Upper lobe of right lung (tissue), 1 donor: Measurements from ENCODE around the gene GULP1. TPM values are rescaled to one million over a fixed set of nuclear protein-coding genes. Genes with fewer than 3 reads are reported as not detected.
A peak's percentile ranks its signal among the peaks of the same experiment; 100 is the strongest.
"Not testable (repeated sequence)": the region's sequence is repeated elsewhere in the genome, so short reads cannot be mapped to it uniquely, and the experiment has no call there.

Source experiments
- ATAC-seq: fragments of 200-7000 bp; cut with Tn5 transposase; one replicate; pipeline ENCODE4 v1.9.1; 2020; ENCODE audit warnings: mild to moderate bottlenecking, moderate library complexity
- DNase-seq: peaks from one replicate; pipeline ENCODE4 v3.0.0-alpha.2; 2020
- H3K27ac ChIP-seq: fragments of 200-600 bp; one replicate; pipeline ENCODE4 v1.8.0; 2022
- H3K27me3 ChIP-seq: fragments of 200-600 bp; one replicate; pipeline ENCODE4 v1.8.0; 2022; ENCODE audit warnings: mild to moderate bottlenecking
- H3K36me3 ChIP-seq: fragments of 200-600 bp; one replicate; pipeline ENCODE4 v1.8.0; 2022
- H3K4me1 ChIP-seq: fragments of 200-600 bp; one replicate; pipeline ENCODE4 v1.8.0; 2022
- H3K4me3 ChIP-seq: fragments of 200-600 bp; one replicate; pipeline ENCODE4 v1.8.0; 2022; ENCODE audit warnings: mild to moderate bottlenecking
- H3K9me3 ChIP-seq: fragments of 200-600 bp; one replicate; pipeline ENCODE4 v1.8.0; 2022
- intact Hi-C: fragments of 100-400 bp; cut with DNase I; formaldehyde crosslinking; loops from one replicate; pipeline ENCODE4 v1.11.0; 2022
- total RNA-seq: library from RNA; stranded (reverse); fragmentation: NEBNext Ultra II Directional; extraction: Animal tissue kit (Norgen Biotek cat#: 25700); gene quantifications from one replicate; pipeline ENCODE4 v1.2.1, GENCODE V29; 2021
- TF ChIP-seq, protein P1 (sequence below): fragments of 200-600 bp; IDR thresholded peaks from one replicate; pipeline ENCODE4 v1.8.0; 2022; ENCODE audit warnings: antibody characterized with exemption
- donor health status: DM: no; HTN: yes; CAD: no; lungs with severe emphysema.

Gene GULP1
- total RNA-seq, 1 donor from 2014 or later = 30.6 TPM

DNA sequence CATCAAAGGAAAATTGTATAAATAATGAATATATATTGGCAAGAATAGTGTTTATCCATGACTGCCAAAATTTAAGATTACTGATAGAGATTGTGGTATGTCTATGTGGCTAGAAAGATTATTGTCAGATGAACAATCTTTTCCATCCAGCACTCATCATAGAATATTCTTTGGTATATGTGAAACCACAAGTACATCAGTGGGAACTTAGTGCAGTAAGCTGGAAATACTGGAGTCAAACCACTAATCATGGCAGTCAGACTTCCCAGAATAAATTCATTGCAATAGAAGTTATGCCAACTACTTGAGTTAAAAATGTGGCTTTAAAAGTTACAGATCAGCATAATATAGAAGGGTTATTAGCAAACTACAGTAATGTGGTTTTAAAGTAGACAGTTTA, 310.3 kb downstream of the GULP1 start:
- no peak for ATAC-seq
- H3K4me3 ChIP-seq = no peak overlapping the region
- no peaks in the 10 kb centered on the region for H3K27me3 ChIP-seq
- H3K9me3 ChIP-seq = no peaks in the 10 kb centered on the region
- no peak overlapping the region for H3K27ac ChIP-seq
- TF ChIP-seq, protein P1, sequence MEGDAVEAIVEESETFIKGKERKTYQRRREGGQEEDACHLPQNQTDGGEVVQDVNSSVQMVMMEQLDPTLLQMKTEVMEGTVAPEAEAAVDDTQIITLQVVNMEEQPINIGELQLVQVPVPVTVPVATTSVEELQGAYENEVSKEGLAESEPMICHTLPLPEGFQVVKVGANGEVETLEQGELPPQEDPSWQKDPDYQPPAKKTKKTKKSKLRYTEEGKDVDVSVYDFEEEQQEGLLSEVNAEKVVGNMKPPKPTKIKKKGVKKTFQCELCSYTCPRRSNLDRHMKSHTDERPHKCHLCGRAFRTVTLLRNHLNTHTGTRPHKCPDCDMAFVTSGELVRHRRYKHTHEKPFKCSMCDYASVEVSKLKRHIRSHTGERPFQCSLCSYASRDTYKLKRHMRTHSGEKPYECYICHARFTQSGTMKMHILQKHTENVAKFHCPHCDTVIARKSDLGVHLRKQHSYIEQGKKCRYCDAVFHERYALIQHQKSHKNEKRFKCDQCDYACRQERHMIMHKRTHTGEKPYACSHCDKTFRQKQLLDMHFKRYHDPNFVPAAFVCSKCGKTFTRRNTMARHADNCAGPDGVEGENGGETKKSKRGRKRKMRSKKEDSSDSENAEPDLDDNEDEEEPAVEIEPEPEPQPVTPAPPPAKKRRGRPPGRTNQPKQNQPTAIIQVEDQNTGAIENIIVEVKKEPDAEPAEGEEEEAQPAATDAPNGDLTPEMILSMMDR = no peak
- DNase-seq = no peak
- H3K4me1 ChIP-seq = peaks cover 4% of the 10 kb centered on the region
- intact Hi-C loops = no loop called here
- no peaks in the 10 kb centered on the region for H3K36me3 ChIP-seq

- intact Hi-C loops = no loop called here
- ATAC-seq = no peak
- TF ChIP-seq, protein P1 = no peak
- Histone ChIP-seq H3K9me3 (no peaks in the 10 kb centered on the region), H3K27me3 (no peaks in the 10 kb centered on the region), H3K27ac (no peak overlapping the region), H3K36me3 (no peaks in the 10 kb centered on the region), H3K4me1 (no peaks in the 10 kb centered on the region), H3K4me3 (no peak overlapping the region)
- DNase-seq = no peak
Observed at GRCh38 chr2:188604579-188604978, 312.9 kb downstream of the GULP1 start.

GRCh38 chr2:188605609-188606584, 314.2 kb downstream of the GULP1 start:
- H3K9me3 ChIP-seq, H3K4me3 ChIP-seq, H3K27me3 ChIP-seq, H3K4me1 ChIP-seq, intact Hi-C loops, H3K27ac ChIP-seq, ATAC-seq, H3K36me3 ChIP-seq, DNase-seq: not testable (repeated sequence)

GRCh38 chr2:188606596-188606995, 314.9 kb downstream of the GULP1 start:
- DNase-seq = peak; percentile 57
- H3K4me3 ChIP-seq, intact Hi-C loops, ATAC-seq, H3K36me3 ChIP-seq, H3K4me1 ChIP-seq, H3K9me3 ChIP-seq, H3K27ac ChIP-seq, H3K27me3 ChIP-seq: not testable (repeated sequence)

- Histone ChIP-seq H3K4me3 (no peak overlapping the region), H3K9me3 (no peaks in the 10 kb centered on the region), H3K4me1 (no peaks in the 10 kb centered on the region), H3K27ac (no peak overlapping the region), H3K27me3 (no peaks in the 10 kb centered on the region), H3K36me3 (no peaks in the 10 kb centered on the region)
- TF ChIP-seq, protein P1 = no peak
- intact Hi-C loops = no loop called here
- DNase-seq = no peak
- ATAC-seq = no peak
Observed at GRCh38 chr2:188607501-188607900, 315.8 kb downstream of the GULP1 start.

- intact Hi-C loops = no loop called here
- Histone ChIP-seq H3K4me3 (no peak overlapping the region), H3K36me3 (no peaks in the 10 kb centered on the region), H3K27me3 (no peaks in the 10 kb centered on the region), H3K27ac (no peak overlapping the region), H3K4me1 (no peaks in the 10 kb centered on the region), H3K9me3 (no peaks in the 10 kb centered on the region)
- TF ChIP-seq, protein P1 = no peak
- ATAC-seq (no peak), DNase-seq (no peak)
Observed at GRCh38 chr2:188609321-188610049, 317.8 kb downstream of the GULP1 start.
